Measurements from ENCODE around the gene TANC1.

TANC1 gene

DNA sequence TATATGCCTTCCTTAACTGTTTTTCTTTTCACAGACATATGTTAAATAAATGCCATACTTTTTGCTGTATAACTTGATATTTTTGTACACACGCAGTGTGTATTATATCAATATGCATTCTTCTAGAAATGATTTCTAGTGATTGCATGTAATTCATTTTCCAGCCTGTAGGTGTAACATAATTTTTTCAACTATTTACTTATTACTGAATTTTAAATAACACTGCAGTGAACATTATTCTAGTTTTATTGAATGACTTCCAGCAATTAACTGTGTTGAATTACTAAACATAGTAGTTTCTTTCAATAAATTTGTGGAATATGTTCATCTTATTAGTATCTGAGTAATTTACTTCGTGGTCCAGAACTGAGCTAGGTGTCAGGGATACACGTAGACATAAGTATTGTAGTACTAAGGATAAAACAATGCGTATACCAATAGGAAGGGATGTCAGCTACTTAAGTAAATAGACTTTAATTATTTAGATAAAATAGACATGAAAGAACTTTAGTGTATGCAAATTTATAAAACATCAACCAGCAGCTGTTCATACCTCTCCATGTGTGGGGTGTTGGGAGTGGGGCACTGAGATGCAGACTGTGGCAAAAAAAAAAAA, 28.0 kb downstream of the TANC1 start:
- DNase-seq, result no peak

DNA sequence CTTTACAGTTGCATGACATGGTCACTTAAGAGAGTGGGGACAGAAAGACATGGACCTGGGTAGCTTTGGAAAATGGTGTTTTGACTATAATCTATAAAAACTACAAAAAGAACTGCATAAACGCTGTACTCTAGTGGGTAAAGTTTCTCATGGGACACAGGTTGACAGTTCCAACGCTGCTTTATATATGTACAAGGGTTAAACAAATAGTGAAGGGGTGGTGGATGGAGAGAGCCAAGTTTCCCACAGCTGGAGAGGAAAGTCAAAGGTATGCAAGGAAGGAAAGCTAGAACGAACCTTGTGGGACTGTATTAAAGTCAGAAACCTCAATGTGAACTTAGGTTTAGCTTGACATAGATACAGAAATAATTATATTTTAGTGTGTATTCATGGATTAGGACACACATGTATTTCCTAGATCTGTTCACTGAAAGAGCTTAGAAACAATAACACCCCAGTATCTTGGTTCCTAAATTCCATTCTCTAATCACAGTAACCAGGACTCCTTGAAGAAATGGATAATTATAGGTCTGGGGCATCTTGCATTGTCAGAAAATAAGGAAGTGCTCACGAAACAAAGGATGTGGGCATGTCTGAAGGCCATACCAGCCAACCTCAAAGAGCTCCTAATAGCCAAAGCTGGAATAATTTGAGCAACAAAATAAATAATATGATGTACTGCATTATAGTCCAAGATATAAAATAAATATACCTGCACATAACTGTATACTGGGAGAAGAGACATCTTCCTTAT, 28.8 kb downstream of the TANC1 start:
- no peak for DNase-seq

DNA sequence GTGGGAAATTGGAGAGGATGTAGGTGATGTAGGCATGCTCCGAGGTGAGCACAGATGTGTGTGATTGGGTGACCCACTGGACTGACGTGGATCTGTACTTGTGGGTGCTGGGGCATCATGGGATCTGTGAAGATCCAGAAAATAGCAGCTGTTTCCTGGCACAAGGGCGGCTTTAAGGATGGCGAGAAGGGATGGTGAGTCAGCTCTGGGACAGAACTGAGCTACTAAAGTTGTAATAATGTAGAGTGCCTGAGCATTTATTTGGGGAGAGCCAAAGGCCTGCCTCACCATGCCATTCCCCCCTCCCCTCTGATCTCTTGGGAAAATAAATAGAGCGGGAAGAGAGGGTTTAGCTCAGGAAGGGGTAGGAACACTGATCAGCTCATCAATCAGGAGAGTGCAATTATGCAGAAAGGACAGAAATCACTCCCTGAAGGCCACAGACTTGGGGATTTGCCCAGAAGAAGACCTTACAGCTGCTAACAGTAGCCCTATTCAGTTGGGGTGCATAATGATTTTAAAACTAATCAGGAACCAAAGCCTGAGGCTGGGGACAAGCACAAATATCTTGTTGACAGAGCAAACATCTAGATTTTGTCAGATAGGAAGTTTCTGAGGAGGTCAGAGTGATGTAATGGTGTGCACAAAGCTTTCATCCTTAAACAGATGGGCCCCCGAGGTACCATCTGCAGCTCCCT, 30.3 kb downstream of the TANC1 start:
- no peak for DNase-seq

DNA sequence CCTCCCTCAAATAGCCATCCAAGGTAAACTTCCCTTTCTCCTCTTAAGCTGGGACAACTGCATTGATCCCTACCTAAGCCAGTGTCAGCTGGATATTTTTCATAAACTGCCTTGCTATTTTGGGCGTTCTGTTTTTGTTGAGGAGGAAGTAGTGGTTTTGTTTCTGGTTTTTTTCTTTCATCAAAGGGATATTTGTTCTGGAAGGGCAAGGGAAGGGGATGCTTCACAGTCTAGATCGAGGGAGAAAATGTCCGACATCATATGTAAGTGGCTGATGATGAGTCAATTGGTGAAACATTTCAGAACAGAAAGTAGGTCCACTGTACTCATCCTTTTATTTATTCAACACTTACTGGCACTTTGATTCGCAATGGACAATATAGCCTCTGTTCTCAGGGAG, 31.0 kb downstream of the TANC1 start:
- no peak for DNase-seq

DNA sequence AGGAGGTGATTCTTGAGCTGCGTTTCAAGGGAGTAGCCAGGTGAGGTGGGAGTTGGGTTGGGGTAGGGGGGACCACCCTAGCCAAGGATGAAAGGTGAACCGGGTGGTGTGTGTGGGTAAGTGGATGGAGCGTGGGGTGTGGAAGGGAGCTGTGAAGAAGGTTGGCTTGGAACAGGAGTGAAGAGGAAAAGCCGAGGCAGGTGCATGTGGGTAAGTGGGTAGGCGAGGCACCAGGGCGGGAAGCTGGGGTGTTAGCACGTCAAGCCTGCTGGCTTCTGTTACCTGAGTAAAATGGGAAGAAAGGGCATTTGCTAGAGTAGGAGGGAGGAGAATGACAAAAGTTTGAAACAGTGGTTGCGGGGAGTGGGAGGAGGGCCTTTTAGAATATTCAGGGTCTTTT, 31.6 kb downstream of the TANC1 start:
- DNase-seq, result no peak

DNA sequence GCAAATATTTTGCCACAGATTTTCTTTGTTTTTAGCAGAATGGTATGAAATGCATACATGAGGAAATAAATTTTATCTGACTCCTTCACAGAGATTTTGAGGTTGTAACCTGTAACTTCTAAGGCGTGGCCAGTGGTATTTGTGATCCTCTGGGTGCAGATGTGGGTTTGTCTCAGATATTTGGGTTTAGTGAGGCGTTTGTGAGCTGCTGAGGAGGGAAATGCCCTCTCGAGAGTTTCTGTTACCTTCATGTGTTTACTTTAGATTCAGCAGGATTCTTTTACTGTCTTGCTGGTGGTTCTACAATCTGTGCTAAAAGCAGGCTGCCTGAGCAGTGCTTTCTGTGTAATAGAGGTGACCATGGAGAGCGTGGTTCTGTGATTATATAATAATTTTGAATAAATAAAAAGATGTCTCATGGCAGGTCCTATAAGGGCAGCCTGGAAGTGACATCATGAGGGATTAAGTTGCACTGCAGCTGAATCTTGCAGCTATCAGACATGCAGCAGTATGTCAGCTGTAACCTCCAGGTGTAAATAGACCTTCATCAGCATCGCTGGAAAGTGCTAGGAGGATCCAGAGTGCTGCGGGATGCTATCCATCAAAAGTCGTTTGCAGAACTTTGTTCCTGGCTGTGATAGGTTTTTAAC, 34.1 kb downstream of the TANC1 start:
- DNase-seq, result no peak

DNA sequence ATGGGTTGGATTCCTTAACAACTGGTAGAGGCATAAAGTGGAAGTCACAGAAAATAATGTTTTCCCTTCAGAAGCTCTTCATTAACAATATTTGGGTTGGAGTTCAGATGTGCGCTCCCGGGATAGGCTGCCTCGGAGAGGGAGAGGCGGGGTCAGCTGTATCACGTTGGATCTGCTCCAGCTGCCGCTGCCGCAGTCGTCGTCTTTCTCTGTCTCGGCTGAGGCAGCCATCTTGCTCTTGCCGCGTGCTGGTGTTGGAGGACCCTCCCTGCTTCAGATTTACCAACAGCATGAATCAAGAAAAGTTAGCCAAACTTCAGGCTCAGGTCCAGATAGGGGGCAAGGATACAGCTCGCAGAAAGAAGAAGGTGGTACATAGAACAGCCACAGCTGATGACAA, 35.1 kb downstream of the TANC1 start:
- DNase-seq, result no peak

DNA sequence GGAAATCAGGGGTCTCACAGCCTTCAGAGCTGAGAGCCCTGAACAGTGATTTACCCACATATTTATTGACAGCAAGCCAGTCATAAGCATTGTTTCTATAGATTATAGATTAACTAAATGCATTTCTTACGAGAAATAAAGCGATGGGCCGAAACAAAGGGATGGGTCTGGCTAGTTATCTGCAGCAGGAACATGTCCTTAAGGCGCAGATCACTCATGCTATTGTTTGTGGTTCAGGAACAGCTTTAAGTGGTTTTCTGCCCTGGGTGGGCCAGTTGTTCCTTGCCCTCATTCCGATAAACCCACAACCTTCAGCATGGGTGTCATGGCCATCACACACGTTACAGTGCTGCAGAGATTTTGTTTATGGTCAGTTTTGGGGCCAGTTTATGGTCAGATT, 36.4 kb downstream of the TANC1 start:
- no peak for DNase-seq

DNA sequence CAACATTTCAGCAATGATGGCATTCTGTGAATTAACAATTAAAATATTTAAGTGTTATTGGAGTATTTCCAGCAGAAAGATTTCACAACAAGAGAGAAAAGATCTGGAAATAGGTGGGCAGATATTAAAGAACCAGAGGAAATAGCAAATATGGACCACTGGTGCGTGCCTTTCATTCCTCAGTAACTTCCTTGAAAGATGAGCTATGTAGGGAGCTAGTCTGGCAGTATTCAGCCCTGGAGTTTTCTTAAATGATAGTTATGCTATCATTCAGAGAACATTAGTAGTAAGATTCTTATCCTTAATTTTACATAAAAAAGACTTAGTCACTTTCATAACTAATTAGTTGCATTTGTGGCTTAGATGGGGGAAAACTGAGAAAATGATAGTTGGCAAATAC, 41.5 kb downstream of the TANC1 start:
- no peak for DNase-seq

DNA sequence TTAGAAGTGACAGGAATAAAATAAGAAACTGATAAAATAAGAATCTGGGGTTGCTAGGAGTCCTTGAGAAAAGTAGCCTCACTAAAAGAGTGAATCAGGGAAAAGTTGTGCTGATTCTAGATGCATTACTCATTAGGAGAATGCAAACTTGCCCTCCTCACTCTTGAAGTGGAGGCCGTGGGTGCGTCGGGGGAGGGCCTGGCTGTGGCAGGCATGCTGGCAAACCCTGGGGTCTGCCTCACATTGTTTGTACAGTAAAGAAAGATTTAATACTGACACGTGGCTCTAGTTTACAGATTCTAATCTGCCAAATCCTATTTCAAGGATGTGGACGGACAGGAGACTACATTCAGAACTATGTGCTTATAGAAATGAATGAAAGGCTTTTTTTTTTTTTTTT, 41.9 kb downstream of the TANC1 start:
- no peak for DNase-seq

DNA sequence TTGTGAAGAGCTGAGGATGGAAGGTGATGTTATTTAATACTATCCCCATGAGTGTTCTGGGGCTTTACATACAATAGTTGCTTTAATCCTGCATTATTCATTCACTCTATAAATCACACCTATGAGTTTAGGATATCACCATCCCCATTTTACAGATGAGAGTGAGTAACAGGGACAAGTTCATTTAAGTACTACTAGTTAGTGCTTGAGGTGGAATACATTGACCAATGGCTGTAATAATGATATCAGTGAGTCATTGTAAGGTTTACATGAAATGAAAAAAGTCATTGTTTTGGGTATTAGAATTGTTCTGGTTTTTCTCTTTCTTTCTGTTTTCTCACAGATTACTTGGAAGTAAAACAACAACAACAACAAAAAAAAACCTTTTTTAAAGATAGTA, 42.5 kb downstream of the TANC1 start:
- no peak for DNase-seq

DNA sequence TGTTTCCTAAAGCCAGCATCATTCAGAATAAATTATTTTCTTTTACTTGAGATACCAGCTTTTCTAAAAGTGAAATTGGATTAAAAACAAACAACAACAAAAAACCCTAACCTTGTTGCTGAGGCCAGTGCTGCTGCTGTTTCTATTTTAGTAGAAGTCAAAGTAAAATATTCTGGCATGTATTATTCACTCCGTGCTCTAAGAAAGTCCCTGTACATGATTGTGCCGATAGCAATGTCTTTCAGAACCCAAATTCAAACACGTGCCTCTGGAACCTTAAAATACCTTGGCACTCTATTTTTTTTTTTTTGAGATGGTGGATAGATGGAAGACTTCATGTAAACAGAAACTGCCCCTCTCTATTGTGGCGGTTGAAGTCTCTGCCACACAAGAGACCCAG, 43.7 kb downstream of the TANC1 start:
- DNase-seq, result no peak

DNA sequence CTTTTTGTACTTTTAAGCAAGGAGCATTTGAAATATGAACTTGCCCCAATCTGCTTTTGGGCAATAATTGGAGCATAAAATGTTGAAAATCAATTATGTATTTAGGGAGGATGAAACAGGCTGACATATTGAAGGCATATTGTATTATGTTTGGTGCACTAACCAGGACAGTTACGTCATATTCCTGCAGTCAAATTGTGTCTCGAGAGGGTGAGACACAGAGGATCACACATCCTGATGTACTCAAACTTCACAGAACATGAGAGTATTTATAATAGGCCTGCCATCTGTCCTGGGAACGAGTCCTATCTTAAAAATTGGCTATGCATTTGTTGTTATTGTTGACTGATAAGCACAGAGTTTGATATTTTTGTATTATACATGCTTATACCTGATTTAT, 44.7 kb downstream of the TANC1 start:
- no peak for DNase-seq

DNA sequence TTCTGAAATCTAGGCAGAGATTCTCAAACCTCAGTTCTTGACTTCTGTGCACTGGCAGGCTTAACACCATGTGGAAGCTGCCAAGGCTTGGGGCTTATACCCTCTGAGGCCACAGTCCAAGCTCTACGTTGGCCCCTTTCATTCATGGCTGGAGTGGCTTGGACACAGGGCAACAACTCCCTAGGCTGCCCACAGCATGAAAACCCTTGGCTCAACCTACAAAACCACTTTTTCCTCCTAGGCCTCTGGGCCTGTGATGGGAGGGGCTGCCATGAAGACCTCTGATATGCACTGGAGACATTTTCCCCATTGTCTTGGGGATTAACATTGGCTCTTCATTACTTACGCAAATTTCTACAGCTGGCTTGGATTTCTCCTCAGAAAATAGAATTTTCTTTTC, 46.7 kb downstream of the TANC1 start:
- no peak for DNase-seq

DNA sequence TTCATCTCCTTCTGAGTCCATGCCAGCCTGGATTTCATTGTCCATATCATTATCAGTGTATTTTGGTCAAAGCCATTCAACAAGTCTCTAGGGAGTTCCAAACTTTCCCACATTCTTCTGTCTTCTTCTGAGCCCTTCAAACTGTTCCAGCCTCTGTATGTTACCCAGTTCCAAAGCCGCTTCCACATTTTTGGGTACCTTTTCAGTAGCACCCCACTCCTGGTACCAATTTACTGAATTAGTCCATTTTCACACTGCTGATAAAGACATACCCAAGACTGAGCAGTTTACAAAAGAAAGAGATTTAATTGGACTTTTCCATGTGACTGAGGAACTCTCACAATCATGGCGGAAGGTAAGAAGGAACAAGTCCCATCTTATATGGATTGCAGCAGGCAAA, 47.4 kb downstream of the TANC1 start:
- no peak for DNase-seq

DNA sequence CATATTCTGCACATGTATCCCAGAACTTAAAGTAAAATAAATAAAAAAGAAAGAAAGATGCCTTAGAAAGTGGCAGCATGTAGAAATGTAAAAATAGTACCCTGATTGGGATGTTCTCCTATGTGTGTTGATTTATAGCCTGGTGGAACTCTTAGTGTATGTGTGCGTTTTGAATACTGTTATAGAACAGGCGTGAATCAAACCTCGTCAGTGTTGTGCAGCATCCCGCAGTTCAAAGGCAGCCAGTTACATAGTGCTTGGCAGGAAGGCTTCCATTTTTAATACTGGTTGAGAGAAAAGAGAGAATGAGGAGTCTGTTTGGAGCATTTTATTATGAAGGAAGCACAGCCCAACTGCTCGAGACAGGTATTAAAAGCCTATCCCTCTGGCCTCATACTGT, 49.4 kb downstream of the TANC1 start:
- DNase-seq, result no peak

DNA sequence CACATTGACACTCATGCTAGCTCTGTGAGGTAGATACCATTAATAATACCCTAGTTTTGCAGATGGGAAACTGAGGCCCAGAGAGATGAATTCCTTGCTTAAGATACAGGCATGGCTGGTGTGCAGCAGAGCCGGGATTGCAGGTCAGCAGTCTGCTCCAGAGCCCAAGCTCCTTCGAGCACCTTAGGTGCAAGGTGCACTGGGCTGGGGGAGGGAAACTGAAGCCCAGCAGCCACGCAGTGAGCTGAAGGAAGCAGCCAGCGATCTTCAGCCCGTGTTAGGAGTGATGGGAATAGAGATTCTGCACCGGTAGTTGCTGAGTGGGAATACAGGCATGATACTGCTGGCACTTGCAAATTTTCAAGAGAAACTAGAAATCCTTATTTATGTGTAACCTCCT, 50.6 kb downstream of the TANC1 start:
- DNase-seq, result no peak

DNA sequence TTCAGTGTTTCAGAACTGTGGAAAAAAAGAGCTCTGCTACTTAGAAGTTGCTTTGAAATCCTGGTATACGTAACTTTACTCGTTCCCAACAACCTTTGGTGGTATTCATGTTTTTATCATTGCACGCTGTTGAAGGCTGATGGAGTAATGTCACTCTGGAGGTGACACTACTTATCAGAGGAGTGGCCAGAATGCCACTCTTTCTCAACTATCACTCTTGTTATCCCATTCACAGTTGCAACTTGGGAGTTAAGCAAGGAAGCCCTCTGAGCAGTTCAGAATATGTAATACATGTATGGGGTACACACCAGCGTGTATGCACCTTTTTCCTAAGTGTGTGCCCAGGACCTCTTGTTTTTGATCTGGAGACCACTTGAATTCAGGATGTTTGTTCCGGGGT, 53.6 kb downstream of the TANC1 start:
- no peak for DNase-seq

DNA sequence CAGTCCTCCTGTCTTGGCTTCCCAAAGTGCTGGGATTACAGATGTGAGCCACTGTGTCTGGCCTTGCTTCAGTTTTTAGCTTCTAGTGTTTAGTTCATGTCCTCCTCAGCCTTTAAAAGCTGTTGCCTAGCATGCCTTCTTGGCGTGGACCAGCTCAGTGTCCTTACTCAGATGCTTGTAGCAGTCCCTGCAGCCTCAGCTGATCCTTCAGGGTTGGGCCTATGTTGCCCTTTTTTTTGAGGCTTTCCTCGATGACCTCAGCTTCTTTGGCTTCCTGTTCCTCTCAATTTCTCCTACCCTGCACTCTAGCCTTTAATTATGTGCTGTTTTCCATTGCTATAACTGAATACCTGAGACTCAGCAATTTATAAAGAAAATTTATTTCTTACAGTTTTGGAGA, 57.7 kb downstream of the TANC1 start:
- DNase-seq, result no peak

DNA sequence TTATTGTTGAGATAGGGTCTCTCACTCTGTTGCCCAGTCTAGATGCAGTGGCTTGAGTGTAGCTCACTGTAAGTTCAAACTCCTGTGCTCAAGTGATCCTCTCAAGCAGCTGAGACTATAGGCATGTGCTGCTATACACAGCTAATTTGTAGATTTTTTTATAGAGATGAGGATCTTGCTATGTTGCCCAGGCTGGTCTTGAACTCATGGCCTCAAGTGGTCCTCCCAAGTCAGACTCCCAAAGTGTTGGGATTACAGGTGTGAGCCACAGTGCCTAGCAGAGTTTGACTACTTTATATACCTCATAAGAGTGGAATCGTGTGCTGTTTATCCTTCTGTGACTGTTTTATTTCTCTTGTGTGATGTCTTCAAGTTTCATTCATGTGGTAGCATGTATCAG, 60.3 kb downstream of the TANC1 start:
- DNase-seq, result no peak

DNA sequence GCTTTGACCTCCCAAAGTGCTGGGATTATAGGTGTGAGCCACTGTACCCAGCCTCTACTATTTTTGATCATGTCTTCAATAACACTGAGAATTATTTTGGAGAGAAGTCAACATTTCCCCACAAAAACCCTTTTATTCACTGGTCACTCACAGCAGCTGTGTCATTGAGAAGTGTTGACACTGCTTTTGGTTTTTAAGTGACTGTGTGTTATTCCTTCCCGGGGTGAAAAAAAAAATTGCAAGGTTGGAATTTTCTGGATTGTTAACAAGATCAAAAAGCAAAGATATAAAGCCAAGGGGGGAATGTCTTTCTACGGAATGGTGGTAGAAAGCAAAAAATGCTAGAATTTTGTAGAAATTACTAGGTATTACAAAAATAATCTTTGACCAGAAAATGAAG, 61.5 kb downstream of the TANC1 start:
- no peak for DNase-seq

DNA sequence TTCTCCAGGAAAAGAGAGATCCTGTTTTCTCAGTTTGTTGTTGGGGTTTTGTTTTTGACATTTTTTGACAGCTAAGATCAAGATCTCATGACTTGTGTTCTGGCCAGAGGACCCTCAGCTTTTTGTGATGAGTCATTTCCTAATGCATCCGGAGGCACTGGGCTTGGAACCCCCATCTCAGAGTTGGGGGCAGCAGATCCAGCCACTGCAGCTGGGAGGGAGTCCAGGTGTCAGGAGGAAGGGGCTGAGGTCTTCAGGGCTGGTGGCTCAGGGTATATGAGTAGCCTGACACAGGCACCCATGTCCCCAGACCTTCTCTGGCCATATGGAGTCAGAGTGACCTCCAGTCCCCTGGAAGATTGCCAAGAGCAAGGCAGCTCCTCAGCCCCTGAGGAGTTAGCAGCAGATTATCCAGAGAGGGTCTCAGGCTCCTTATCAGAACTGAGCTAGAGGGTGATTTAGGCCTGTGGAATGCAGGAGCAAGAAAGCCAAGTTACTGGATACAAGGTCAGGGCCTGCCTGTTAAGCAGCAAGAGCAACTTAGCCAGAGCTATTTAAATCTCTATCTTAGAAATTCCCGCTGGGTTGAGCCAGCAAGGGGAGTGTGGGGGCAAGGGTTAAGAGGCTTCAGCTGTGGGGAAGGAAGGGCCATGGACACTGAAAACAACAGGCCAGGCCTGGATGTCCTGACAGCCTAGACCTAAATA, 62.4 kb downstream of the TANC1 start:
- no peak for DNase-seq

DNA sequence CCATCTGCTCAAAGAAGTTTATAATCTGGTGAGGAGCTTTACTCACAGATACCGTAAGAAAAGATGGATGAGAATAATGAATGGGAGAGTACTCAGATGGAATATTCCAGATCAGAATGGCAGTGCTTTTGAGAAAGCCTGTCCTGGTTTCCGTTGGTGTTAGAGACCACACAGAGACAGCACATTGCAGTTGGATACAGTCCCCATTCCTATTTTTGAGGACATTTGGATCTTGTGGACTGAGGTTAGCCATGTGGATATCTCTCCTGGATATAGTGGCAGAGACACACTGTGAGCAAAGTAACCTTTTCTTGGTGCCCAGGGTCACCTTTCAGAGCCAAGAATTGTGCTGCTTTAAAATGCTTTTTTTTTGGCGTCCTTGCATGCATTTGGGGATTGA, 63.7 kb downstream of the TANC1 start:
- no peak for DNase-seq
